Loucy (cell line): ENCODE results near the gene MYL10.
A peak's percentile ranks its signal among the peaks of the same experiment; 100 is the strongest.

Experiments used
- H2AFZ ChIP-seq: fragments of 200-600 bp; sonication (generic); 2 replicates; pipeline ENCODE4 v1.6.0; 2016; ENCODE audit warnings: antibody characterized with exemption, mild to moderate bottlenecking, low read length, moderate library complexity
- H3F3A ChIP-seq: fragments of 200-600 bp; 2 replicates; pipeline ENCODE4 v1.6.0; 2016; ENCODE audit warnings: antibody characterized with exemption, low read depth, mild to moderate bottlenecking
- H3K27me3 ChIP-seq: fragments of 200-600 bp; sonication (generic); 2 replicates; pipeline ENCODE4 v1.6.1; 2014; ENCODE audit warnings: low read length, mild to moderate bottlenecking; ENCODE audit not compliant: insufficient read depth, poor library complexity, severe bottlenecking
- H3K36me3 ChIP-seq: fragments of 200-600 bp; sonication (generic); 2 replicates; pipeline ENCODE4 v1.6.1; 2016; ENCODE audit warnings: low read length; ENCODE audit not compliant: insufficient read depth
- H3K4me1 ChIP-seq: fragments of 200-600 bp; sonication (generic); 2 replicates; pipeline ENCODE4 v1.5.1; 2014; ENCODE audit warnings: low read length, mild to moderate bottlenecking; ENCODE audit not compliant: insufficient read depth, poor library complexity, severe bottlenecking
- H3K4me2 ChIP-seq: fragments of 200-600 bp; sonication (generic); 2 replicates; pipeline ENCODE4 v1.6.0; 2014; ENCODE audit warnings: antibody characterized with exemption, low read length, low read depth, mild to moderate bottlenecking; ENCODE audit not compliant: poor library complexity, severe bottlenecking
- H3K4me3 ChIP-seq: fragments of 200-600 bp; sonication (generic); 2 replicates; pipeline ENCODE4 v1.5.1; 2014; ENCODE audit warnings: low read length, mild to moderate bottlenecking, mixed read lengths; ENCODE audit not compliant: poor library complexity, severe bottlenecking
- H3K79me2 ChIP-seq: fragments of 200-600 bp; sonication (generic); 2 replicates; pipeline ENCODE4 v1.6.1; 2014; ENCODE audit warnings: low read length; ENCODE audit not compliant: insufficient read depth
- H3K9ac ChIP-seq: fragments of 200-600 bp; sonication (generic); 2 replicates; pipeline ENCODE4 v1.6.0; 2014; ENCODE audit warnings: mild to moderate bottlenecking, low read depth, low read length, moderate library complexity; ENCODE audit not compliant: poor library complexity, severe bottlenecking
- H3K9me2 ChIP-seq: fragments of 200-600 bp; sonication (generic); replicated peaks from 2 replicates; pipeline ENCODE4 v1.6.1; 2016; ENCODE audit warnings: low read depth, low read length, mixed read lengths
- H3K9me3 ChIP-seq: fragments of 200-600 bp; sonication (generic); 2 replicates; pipeline ENCODE4 v1.6.1; 2014; ENCODE audit warnings: mild to moderate bottlenecking, antibody characterized with exemption, low read length, low read depth; ENCODE audit not compliant: insufficient read depth
- H4K20me1 ChIP-seq: fragments of 200-600 bp; sonication (generic); 2 replicates; pipeline ENCODE4 v1.6.0; 2014; ENCODE audit warnings: antibody characterized with exemption, low read length, mild to moderate bottlenecking; ENCODE audit not compliant: insufficient read depth, poor library complexity, severe bottlenecking
- EZH2phosphoT487 ChIP-seq: fragments of 200-600 bp; IDR thresholded peaks from 2 replicates; pipeline ENCODE4 v1.6.1; 2018; ENCODE audit warnings: antibody characterized with exemption, mild to moderate bottlenecking, moderate library complexity, borderline replicate concordance
- TF ChIP-seq, protein P1 (sequence below): fragments of 200-600 bp; sonication (generic); conservative IDR thresholded peaks from 2 replicates; pipeline ENCODE4 v1.5.1; 2014; ENCODE audit warnings: mild to moderate bottlenecking, antibody characterized with exemption, low read length

Gene MYL10

DNA sequence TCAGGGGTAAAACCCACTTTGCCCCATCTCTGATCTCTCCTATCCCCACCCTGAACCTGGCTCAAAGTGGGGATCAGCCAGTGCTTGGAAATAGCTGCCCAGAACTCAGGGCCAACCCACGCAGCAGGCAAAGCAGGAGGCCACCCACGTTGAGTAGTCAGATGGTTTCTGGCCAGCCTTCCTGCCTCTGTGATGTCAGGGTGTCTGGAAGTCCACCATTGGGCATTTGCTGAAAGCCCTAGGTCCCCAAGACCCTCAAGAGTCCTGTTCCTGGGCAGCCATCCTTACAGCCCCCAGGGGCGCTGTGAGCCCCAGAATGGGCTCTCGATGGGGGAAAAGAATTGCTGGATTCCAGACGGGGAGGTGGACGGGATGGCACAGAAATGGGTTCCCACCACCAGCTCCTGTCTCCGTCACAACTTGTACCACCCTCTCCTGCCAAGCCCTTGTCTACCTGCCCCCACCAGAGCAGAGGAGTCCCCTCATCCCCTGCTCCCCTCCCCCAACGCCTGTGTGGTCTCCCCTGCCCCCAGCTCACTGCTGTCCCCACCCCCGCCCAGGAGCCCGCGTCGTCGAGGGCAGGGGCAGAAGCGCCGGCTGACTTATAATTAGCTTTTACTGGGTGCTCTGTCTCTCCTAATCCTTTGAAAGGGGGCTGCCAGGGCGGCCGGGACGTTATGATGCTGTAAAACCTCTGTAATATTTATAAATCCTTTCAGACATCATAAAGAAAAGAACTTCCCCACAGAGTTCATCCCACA lies 3.9 kb downstream of the MYL10 start:
- Histone ChIP-seq H3K4me1 (peaks cover 5% of the 10 kb centered on the region), H2AFZ (no peak overlapping the region)

DNA sequence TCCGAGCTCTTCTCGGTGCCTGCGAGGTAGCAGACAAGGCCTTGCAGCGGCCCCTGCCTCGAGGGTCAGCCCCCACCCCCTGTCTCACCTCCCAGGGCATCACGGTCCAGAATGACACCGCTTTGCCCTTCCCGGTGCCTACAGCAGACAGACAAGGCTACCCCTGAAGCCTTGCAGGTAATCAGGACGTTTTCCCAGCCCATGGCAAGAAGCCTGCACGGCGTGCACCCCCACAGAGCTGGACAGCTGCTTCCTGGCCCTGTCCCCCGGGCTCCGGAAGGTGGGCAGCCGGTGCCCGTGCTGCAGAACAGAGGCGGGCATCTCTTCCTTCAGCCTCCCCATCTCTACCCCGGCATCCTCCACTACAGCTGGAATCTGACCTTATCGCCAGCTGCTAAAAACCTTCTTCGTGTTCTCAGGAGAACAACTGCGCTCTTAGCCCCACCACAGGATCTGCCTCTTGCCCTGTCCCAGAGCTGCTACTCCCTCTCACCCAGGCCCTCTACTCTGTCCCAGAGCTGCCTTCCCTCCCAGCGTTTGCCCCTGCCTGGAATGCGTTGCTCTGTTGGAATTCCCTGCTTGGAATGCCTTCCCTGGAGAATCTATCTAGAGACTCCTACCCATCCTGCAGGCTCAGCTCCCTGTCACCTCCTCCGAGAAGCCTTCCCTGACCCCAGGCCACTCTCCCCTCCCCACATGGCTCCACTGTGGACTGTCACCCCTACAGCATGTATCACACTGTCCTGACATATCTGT lies 4.7 kb downstream of the MYL10 start:
- no peak for TF ChIP-seq EZH2phosphoT487
- TF ChIP-seq, protein P1, sequence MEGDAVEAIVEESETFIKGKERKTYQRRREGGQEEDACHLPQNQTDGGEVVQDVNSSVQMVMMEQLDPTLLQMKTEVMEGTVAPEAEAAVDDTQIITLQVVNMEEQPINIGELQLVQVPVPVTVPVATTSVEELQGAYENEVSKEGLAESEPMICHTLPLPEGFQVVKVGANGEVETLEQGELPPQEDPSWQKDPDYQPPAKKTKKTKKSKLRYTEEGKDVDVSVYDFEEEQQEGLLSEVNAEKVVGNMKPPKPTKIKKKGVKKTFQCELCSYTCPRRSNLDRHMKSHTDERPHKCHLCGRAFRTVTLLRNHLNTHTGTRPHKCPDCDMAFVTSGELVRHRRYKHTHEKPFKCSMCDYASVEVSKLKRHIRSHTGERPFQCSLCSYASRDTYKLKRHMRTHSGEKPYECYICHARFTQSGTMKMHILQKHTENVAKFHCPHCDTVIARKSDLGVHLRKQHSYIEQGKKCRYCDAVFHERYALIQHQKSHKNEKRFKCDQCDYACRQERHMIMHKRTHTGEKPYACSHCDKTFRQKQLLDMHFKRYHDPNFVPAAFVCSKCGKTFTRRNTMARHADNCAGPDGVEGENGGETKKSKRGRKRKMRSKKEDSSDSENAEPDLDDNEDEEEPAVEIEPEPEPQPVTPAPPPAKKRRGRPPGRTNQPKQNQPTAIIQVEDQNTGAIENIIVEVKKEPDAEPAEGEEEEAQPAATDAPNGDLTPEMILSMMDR, result no peak
- no peak overlapping the region for H2AFZ ChIP-seq
- no peaks in the 10 kb centered on the region for H3K9me3 ChIP-seq
- no peaks in the 10 kb centered on the region for H3K79me2 ChIP-seq
- H3K9ac ChIP-seq, result no peak overlapping the region
- no peaks in the 10 kb centered on the region for H3K36me3 ChIP-seq
- peaks cover 5% of the 10 kb centered on the region for H3K4me1 ChIP-seq
- no peak overlapping the region for H3K4me3 ChIP-seq
- H4K20me1 ChIP-seq, result no peaks in the 10 kb centered on the region
- H3K4me2 ChIP-seq, result no peak overlapping the region
- H3K9me2 ChIP-seq, result no peaks in the 10 kb centered on the region
- H3F3A ChIP-seq, result no peaks in the 10 kb centered on the region
- H3K27me3 ChIP-seq, result no peaks in the 10 kb centered on the region

More for the DNA sequence above, 3.9 kb downstream of the MYL10 start:
- Histone ChIP-seq H3K9ac (no peak overlapping the region), H3K4me3 (no peak overlapping the region), H3K9me3 (no peaks in the 10 kb centered on the region), H3K4me2 (peak overlapping the region; percentile 5), H3K79me2 (no peaks in the 10 kb centered on the region), H4K20me1 (no peaks in the 10 kb centered on the region), H3F3A (no peaks in the 10 kb centered on the region), H3K9me2 (no peaks in the 10 kb centered on the region), H3K27me3 (no peaks in the 10 kb centered on the region), H3K36me3 (no peaks in the 10 kb centered on the region)
- TF ChIP-seq, protein P1, result peak; percentile 39; the same call in 1 of the 2 replicates
- TF ChIP-seq EZH2phosphoT487, result no peak

DNA sequence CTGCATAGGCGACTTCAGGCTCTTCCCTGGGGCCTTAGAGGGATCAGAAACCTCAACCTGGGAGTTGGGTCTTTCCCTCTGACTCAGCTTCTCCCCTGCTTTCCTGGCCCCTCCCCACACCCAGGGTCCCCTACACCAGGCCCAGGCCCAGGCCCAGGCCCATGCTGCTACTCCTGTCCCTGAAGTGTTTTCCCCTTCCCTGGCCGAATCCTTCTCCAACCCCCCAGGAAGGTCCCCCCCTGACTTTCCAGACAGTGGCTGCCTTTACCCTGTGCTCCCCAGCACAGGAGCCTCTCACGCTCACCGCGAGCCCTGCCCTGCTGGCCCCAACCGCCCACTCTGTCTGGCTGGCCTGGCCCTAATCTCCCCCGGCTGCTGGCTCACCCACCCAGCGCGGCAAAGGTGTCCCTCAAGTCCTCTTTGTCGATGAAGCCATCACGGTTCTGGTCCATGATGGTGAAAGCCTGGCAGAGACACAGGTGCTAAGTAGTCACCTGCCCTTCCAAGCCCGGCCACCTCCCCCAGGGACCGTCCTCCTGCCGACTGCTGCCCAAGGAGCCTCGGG lies 6.4 kb downstream of the MYL10 start:
- no peak for TF ChIP-seq EZH2phosphoT487
- TF ChIP-seq, protein P1, result no peak
- H3K4me1 ChIP-seq, result peaks cover 5% of the 10 kb centered on the region
- H3K9me2 ChIP-seq, result no peaks in the 10 kb centered on the region

More for the DNA sequence above, 6.4 kb downstream of the MYL10 start:
- Histone ChIP-seq H3K9ac (no peak overlapping the region), H3K27me3 (no peaks in the 10 kb centered on the region), H3K4me3 (no peak overlapping the region), H4K20me1 (no peaks in the 10 kb centered on the region), H3F3A (no peaks in the 10 kb centered on the region), H2AFZ (no peak overlapping the region), H3K9me3 (no peaks in the 10 kb centered on the region), H3K79me2 (no peaks in the 10 kb centered on the region), H3K4me2 (no peak overlapping the region), H3K36me3 (no peaks in the 10 kb centered on the region)
